Measurements from ENCODE around the gene PACSIN1. TPM values are rescaled to one million over a fixed set of nuclear protein-coding genes. Genes with fewer than 3 reads are reported as not detected.

The PACSIN1 gene
- polyA plus RNA-seq, 1 donor from 2014 or later, result 3.1 TPM

- no peak overlapping the region for H3K27ac ChIP-seq (ENCODE audit: low read length)
- no peaks in the 10 kb centered on the region for H3F3A ChIP-seq (ENCODE audit: insufficient read depth, low read length, poor library complexity, severe bottlenecking)
- H3K9ac ChIP-seq (ENCODE audit: low read length), result no peak overlapping the region
- H2AFZ ChIP-seq (ENCODE audit: low read depth, low read length), result no peak overlapping the region
- no peak for TF ChIP-seq EP300 (conservative IDR thresholded peaks at IDR 0.05; ENCODE audit: poor library complexity, severe bottlenecking)
- TF ChIP-seq, protein P1, sequence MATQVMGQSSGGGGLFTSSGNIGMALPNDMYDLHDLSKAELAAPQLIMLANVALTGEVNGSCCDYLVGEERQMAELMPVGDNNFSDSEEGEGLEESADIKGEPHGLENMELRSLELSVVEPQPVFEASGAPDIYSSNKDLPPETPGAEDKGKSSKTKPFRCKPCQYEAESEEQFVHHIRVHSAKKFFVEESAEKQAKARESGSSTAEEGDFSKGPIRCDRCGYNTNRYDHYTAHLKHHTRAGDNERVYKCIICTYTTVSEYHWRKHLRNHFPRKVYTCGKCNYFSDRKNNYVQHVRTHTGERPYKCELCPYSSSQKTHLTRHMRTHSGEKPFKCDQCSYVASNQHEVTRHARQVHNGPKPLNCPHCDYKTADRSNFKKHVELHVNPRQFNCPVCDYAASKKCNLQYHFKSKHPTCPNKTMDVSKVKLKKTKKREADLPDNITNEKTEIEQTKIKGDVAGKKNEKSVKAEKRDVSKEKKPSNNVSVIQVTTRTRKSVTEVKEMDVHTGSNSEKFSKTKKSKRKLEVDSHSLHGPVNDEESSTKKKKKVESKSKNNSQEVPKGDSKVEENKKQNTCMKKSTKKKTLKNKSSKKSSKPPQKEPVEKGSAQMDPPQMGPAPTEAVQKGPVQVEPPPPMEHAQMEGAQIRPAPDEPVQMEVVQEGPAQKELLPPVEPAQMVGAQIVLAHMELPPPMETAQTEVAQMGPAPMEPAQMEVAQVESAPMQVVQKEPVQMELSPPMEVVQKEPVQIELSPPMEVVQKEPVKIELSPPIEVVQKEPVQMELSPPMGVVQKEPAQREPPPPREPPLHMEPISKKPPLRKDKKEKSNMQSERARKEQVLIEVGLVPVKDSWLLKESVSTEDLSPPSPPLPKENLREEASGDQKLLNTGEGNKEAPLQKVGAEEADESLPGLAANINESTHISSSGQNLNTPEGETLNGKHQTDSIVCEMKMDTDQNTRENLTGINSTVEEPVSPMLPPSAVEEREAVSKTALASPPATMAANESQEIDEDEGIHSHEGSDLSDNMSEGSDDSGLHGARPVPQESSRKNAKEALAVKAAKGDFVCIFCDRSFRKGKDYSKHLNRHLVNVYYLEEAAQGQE (IDR thresholded peaks at IDR 0.05; ENCODE audit: borderline replicate concordance), result no peak
- TF ChIP-seq, protein P2, sequence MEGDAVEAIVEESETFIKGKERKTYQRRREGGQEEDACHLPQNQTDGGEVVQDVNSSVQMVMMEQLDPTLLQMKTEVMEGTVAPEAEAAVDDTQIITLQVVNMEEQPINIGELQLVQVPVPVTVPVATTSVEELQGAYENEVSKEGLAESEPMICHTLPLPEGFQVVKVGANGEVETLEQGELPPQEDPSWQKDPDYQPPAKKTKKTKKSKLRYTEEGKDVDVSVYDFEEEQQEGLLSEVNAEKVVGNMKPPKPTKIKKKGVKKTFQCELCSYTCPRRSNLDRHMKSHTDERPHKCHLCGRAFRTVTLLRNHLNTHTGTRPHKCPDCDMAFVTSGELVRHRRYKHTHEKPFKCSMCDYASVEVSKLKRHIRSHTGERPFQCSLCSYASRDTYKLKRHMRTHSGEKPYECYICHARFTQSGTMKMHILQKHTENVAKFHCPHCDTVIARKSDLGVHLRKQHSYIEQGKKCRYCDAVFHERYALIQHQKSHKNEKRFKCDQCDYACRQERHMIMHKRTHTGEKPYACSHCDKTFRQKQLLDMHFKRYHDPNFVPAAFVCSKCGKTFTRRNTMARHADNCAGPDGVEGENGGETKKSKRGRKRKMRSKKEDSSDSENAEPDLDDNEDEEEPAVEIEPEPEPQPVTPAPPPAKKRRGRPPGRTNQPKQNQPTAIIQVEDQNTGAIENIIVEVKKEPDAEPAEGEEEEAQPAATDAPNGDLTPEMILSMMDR (IDR thresholded peaks at IDR 0.05; ENCODE audit: poor library complexity, severe bottlenecking), result no peak
- no peak for TF ChIP-seq TAF1 (IDR thresholded peaks at IDR 0.05; ENCODE audit: low read depth)
- no peak for TF ChIP-seq MXI1 (conservative IDR thresholded peaks at IDR 0.05; ENCODE audit: poor library complexity, severe bottlenecking)
- TF ChIP-seq POLR2AphosphoS5 (IDR thresholded peaks at IDR 0.05), result no peak
- no peak for TF ChIP-seq SMC3 (conservative IDR thresholded peaks at IDR 0.05; ENCODE audit: poor library complexity)
- TF ChIP-seq RAD21 (conservative IDR thresholded peaks at IDR 0.05), result no peak
- no peak for TF ChIP-seq EZH2 (IDR thresholded peaks at IDR 0.05; ENCODE audit: borderline replicate concordance, insufficient read depth, low read length, poor library complexity, severe bottlenecking)
- H3K4me3 ChIP-seq (ENCODE audit: low read length), result no peak overlapping the region
- H3K9me2 ChIP-seq (ENCODE audit: insufficient read depth, low read length), result no peaks in the 10 kb centered on the region
- no peaks in the 10 kb centered on the region for H3K36me3 ChIP-seq (ENCODE audit: insufficient read depth, low read length)
- H3K4me2 ChIP-seq (ENCODE audit: low read length), result no peak overlapping the region
- H3K79me2 ChIP-seq (replicated peaks; ENCODE audit: insufficient read depth, low read length), result no peaks in the 10 kb centered on the region
- H3K27me3 ChIP-seq (ENCODE audit: insufficient read depth, low read depth, low read length), result no peaks in the 10 kb centered on the region
- no peaks in the 10 kb centered on the region for H3K9me3 ChIP-seq (ENCODE audit: low read length)
- H4K20me1 ChIP-seq (ENCODE audit: insufficient read depth), result no peaks in the 10 kb centered on the region
Observed at GRCh38 chr6:34490390-34491090, 24.7 kb downstream of the PACSIN1 start.

GRCh38 chr6:34491091-34491430 is 25.2 kb downstream of the PACSIN1 start:
- no peaks in the 10 kb centered on the region for H3K9me2 ChIP-seq (ENCODE audit: insufficient read depth, low read length)
- H3K9me3 ChIP-seq (ENCODE audit: low read length), result no peaks in the 10 kb centered on the region
- H3K4me3 ChIP-seq (ENCODE audit: low read length), result no peak overlapping the region
- H3K9ac ChIP-seq (ENCODE audit: low read length), result no peak overlapping the region
- H4K20me1 ChIP-seq (ENCODE audit: insufficient read depth), result no peaks in the 10 kb centered on the region
- no peaks in the 10 kb centered on the region for H3K36me3 ChIP-seq (ENCODE audit: insufficient read depth, low read length)
- no peaks in the 10 kb centered on the region for H3F3A ChIP-seq (ENCODE audit: insufficient read depth, low read length, poor library complexity, severe bottlenecking)
- no peak overlapping the region for H3K27ac ChIP-seq (ENCODE audit: low read length)
- H3K27me3 ChIP-seq (ENCODE audit: insufficient read depth, low read depth, low read length), result no peaks in the 10 kb centered on the region
- TF ChIP-seq, protein P1 (IDR thresholded peaks at IDR 0.05; ENCODE audit: borderline replicate concordance), result no peak
- TF ChIP-seq EP300 (conservative IDR thresholded peaks at IDR 0.05; ENCODE audit: poor library complexity, severe bottlenecking) (no peak), MXI1 (conservative IDR thresholded peaks at IDR 0.05; ENCODE audit: poor library complexity, severe bottlenecking) (no peak), RAD21 (conservative IDR thresholded peaks at IDR 0.05) (no peak), EZH2 (IDR thresholded peaks at IDR 0.05; ENCODE audit: borderline replicate concordance, insufficient read depth, low read length, poor library complexity, severe bottlenecking) (no peak), POLR2AphosphoS5 (IDR thresholded peaks at IDR 0.05) (no peak), SMC3 (conservative IDR thresholded peaks at IDR 0.05; ENCODE audit: poor library complexity) (no peak), TAF1 (IDR thresholded peaks at IDR 0.05; ENCODE audit: low read depth) (no peak)
- TF ChIP-seq, protein P2 (IDR thresholded peaks at IDR 0.05; ENCODE audit: poor library complexity, severe bottlenecking), result no peak
- no peaks in the 10 kb centered on the region for H3K79me2 ChIP-seq (replicated peaks; ENCODE audit: insufficient read depth, low read length)
- no peak overlapping the region for H2AFZ ChIP-seq (ENCODE audit: low read depth, low read length)
- no peak overlapping the region for H3K4me2 ChIP-seq (ENCODE audit: low read length)
